ENCODE results near the gene TNFRSF14.

DNA sequence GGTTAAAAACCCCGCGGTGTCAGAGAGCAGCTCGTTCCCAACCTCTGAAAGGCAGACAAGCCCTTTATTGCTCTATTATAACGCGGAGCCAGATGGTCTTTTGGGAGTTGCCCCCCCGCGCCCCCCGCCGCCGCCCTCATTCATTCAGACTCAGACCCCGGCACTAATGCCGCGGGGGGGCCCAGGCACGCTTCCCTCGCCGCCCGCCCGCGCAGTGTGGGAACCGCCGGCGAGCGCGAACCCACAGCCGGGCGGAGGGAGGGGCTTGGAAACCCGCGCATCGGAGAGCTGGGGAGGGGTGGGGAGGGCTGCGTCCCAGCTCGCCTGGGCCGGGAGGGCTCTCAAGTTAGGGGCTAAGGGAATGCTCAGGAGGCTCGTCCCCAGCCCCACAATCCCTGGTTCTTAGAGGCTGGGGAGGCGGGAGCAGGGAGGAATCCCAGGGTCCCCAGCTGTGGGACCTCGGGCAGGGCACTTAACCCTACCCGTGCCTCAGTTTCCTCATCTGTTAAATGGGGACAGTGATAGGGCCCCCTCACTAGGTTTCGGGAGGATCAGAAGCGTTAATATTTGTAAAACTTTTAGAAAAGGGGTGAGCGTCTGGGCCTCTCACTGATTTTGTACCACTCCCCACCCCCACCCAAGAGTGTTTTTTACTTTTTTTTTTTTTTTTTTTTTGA, 15.2 kb upstream of the TNFRSF14 start:
- no peak for TF ChIP-seq EGR1 (IDR thresholded peaks at IDR 0.05; ENCODE audit: low read depth in 2 of 2)
- TF ChIP-seq, protein P1, sequence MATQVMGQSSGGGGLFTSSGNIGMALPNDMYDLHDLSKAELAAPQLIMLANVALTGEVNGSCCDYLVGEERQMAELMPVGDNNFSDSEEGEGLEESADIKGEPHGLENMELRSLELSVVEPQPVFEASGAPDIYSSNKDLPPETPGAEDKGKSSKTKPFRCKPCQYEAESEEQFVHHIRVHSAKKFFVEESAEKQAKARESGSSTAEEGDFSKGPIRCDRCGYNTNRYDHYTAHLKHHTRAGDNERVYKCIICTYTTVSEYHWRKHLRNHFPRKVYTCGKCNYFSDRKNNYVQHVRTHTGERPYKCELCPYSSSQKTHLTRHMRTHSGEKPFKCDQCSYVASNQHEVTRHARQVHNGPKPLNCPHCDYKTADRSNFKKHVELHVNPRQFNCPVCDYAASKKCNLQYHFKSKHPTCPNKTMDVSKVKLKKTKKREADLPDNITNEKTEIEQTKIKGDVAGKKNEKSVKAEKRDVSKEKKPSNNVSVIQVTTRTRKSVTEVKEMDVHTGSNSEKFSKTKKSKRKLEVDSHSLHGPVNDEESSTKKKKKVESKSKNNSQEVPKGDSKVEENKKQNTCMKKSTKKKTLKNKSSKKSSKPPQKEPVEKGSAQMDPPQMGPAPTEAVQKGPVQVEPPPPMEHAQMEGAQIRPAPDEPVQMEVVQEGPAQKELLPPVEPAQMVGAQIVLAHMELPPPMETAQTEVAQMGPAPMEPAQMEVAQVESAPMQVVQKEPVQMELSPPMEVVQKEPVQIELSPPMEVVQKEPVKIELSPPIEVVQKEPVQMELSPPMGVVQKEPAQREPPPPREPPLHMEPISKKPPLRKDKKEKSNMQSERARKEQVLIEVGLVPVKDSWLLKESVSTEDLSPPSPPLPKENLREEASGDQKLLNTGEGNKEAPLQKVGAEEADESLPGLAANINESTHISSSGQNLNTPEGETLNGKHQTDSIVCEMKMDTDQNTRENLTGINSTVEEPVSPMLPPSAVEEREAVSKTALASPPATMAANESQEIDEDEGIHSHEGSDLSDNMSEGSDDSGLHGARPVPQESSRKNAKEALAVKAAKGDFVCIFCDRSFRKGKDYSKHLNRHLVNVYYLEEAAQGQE (IDR thresholded peaks at IDR 0.05): no peak
- TF ChIP-seq, protein P2, sequence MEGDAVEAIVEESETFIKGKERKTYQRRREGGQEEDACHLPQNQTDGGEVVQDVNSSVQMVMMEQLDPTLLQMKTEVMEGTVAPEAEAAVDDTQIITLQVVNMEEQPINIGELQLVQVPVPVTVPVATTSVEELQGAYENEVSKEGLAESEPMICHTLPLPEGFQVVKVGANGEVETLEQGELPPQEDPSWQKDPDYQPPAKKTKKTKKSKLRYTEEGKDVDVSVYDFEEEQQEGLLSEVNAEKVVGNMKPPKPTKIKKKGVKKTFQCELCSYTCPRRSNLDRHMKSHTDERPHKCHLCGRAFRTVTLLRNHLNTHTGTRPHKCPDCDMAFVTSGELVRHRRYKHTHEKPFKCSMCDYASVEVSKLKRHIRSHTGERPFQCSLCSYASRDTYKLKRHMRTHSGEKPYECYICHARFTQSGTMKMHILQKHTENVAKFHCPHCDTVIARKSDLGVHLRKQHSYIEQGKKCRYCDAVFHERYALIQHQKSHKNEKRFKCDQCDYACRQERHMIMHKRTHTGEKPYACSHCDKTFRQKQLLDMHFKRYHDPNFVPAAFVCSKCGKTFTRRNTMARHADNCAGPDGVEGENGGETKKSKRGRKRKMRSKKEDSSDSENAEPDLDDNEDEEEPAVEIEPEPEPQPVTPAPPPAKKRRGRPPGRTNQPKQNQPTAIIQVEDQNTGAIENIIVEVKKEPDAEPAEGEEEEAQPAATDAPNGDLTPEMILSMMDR (IDR thresholded peaks at IDR 0.05; ENCODE audit: low read depth, low read length, missing input control): no peak
- TF ChIP-seq, protein P3, sequence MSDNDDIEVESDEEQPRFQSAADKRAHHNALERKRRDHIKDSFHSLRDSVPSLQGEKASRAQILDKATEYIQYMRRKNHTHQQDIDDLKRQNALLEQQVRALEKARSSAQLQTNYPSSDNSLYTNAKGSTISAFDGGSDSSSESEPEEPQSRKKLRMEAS (IDR thresholded peaks at IDR 0.05): no peak
- TF ChIP-seq TAF1 (conservative IDR thresholded peaks at IDR 0.05): no peak
- no peak for TF ChIP-seq YY1 (IDR thresholded peaks at IDR 0.05)
- TF ChIP-seq SP1 (IDR thresholded peaks at IDR 0.05): no peak
